SW 1271 (cell line): ENCODE measurements around the gene NWD2.
"Not testable (repeated sequence)": the region's sequence is repeated elsewhere in the genome, so short reads cannot be mapped to it uniquely, and the experiment has no call there.

Experiments
- DNase-seq, 2 experiments: peaks; one replicate each; lab custom pipeline; 2025; lab: John Stamatoyannopoulos, UW

Gene NWD2

DNA sequence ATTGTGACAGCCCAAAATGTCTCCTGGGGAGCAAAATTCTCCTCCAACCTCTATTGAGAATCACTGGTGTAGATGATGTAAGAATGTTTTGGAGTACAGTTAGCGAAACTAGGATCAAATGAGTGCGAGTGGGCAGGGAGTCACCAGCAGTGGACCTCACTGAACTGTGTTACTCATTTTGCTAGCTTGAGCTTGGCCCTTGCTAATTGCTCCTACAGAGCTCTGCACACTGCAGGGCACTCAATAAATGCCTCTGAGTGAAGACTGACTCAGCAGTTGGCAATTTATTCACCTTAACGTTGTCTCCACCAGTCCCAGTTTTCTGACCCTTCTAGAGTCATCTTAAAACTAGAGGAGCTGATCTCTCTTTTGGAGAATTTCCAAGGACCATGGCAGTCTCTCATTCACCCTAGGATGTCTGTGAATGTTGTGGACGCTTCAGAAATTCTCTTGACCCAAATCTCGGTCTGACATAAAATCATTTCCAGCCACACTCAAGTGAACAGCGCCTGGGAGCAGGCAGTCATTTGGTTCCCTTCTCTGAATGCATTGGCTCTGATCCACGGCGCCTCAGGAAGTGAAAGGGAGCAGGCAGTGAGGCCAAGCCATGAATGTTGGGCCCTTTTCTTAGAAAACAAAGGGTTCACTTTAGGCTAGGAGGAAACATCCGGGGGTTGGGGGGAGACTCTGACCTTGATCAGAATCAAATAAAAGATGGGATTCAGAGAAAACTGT is 148.1 kb downstream of the NWD2 start:
- no peak for DNase-seq

DNA sequence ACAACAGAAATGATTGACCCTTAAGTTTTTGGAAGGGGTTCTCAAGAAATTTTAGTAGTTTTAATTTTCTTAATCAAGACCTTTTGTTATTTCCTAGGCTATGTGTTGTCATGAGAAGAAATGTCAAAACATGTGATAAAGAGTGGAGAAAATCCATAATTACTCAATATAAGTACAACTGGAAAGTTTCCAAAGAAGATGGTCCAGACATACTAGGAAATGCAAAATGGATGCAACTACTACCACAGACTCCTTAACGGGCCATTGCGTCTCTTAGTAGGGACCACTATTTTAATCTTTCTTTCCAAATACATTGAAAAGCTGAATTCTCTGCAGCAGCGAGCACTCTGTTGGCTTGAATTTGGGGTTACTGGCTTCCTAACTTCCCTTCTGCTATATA is 148.8 kb downstream of the NWD2 start:
- no peak for DNase-seq

GRCh38 chr4:37393889-37394288 is 149.3 kb downstream of the NWD2 start:
- no peak for DNase-seq

DNA sequence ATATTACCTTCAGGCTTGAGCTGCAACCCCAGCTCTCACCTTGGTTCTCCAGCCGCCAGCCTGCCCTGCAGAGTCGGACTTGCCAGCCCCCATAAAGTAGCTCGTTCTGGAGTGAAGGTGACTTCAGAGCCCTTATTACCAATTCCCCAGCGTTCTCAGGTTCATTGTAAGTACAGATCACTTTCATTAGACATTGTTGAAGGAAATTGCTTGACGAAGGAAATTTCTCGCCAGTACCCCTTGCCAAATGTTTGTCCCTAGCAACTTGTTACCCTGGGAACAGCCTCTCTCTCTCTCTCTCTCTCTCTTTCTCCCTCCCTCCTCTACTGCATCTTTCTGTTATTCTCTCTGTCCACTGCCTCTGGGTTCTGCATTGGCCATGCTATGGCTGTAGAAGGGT is 153.0 kb downstream of the NWD2 start:
- DNase-seq = no peak

DNA sequence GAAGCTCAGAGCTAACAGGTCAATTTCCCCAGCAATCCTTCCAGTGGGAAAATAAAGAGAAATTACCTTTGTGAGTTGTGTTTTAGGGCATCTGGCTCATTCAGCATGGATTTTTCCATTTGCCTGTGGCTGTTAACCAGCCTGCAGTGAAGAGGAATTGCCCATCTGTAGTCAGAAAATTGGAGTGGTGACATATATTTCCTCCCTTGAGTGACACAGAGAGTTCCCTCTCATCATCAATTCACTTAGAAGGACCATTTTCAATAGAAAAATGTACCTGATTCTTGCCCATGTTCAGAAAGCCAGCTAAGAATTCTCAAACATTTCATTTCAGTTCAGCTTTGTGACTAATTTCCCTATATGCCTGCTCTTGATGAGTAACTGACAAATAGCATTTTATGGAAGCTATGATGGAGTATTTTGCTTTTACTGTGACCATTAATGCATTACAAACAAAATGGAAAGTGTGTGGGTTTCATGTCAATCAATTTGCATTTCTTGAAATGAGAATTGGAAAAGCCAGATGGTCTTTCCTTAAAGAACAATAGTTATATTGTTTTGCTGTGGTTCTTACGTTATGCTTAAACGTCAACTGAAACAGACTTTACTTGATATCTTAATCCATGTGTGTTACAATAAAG is 155.8 kb downstream of the NWD2 start:
- no peak for DNase-seq

DNA sequence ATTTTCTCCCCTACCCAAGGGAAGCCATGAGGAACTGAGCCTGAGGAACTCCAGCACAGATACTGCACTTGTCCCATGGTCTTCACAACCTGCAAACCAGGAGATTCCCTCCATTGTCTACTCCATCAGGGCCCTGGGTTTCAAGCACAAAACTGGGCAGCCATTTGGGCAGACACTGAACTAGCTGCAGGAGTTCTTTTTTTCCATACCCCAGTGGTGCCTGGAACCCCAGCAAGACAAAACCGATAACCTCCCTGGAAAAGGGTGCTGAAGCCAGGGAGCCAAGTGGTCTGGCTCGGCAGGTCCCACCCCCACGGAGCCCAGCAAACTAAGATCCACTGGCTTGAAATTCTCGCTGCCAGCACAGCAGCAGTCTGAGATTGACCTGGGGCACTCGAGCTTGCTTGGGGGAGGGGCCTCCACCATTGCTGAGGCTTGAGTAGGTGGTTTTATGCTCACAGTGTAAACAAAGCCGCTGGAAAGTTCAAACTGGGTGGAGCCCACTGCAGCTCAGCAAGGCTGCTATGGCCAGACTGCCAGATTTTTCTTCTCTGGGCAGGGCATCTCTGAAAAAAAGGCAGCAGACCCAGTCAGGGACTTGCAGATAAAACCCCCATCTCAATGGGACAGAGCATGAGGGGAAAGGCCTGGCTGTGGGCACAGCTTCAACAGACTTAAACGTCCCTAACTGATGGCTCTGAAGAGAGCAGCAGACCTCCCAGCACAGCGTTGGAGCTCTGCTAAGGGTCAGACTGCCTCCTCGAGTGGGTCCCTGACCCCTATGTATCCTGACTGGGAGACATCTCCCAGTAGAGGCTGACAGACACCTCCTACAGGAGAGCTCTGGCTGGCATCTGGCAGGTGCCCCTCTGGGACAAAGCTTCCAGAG is 163.6 kb downstream of the NWD2 start:
- DNase-seq = not testable (repeated sequence)

DNA sequence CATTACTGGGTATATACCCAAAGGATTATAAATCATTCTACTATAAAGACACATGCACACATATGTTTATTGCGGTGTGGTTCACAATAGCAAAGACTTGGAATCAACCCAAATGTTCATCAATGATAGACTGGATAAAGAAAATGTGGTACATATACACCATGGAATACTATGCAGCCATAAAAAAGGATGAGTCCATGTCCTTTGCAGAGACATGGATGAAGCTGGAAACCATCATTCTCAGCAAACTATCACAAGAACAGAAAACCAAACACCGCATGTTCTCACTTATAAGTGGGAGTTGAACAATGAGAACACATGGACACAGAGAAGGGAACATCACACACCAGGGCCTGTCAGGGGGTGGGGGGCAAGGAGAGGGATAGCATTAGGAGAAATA is 169.1 kb downstream of the NWD2 start:
- DNase-seq = not testable (repeated sequence)

- no peak for DNase-seq
Measured at GRCh38 chr4:37415845-37416369, 171.4 kb downstream of the NWD2 start.

GRCh38 chr4:37421614-37422013 is 177.1 kb downstream of the NWD2 start:
- no peak for DNase-seq

DNA sequence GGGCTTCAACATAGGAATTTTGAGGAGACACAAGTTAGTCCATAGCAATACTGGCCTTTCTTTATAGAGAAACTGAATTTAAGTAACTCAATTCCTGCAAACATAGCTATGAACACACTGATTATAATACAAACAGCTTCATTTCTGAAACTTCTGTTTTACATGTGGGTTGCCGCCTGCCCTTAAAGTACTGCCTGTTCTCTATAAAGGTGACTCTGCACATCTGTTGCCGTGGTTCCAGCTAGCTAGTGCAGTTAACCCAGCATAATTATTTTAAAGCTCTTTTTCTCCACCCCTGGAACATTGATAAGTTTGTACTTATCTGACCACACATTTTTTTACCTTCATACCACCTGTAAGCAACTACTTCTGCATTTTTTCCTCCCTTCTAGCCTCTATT is 177.6 kb downstream of the NWD2 start:
- no peak for DNase-seq

DNA sequence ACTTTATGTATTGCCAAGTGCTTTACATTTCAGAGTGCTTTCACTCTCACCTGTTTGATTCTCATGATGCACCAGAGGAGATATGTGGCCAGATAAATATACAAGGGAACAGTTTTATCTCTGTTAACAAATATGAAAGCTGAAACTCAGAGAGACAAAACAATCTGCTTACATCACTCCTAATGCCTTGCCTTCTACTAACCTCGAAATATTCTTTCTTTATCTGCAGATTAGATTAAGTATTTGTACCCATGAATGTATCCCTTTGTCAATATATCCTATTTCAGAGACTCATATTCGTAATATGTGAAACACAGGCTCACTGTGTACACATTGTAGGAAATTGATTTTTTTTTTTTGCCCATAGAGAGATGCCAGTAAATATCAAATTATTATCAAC is 178.1 kb downstream of the NWD2 start:
- no peak for DNase-seq

GRCh38 chr4:37423310-37423709 is 178.8 kb downstream of the NWD2 start:
- DNase-seq = no peak

DNA sequence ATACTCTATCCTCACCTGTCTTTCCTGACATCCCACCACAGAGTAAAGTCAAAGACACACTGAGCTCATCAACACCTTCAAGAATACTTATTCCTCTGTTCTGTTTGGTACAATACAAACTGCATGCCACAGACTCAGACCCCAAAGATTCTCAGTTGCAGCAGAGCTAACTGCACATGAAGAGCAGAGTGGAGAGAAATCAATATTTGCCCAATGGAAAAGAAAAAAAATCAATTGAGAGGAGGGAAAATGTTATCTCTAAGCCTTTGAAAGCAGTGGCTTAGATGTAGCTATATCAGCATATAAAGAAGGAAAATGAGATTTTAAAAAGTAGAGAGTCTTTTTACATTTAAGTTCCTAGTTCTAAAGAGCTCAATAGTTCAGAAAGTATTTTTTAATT is 180.2 kb downstream of the NWD2 start:
- DNase-seq = no peak

GRCh38 chr4:37425857-37426256 is 181.3 kb downstream of the NWD2 start:
- DNase-seq = no peak

- no peak for DNase-seq
Measured at GRCh38 chr4:37427193-37427592, 182.7 kb downstream of the NWD2 start.

GRCh38 chr4:37429906-37430305 is 185.4 kb downstream of the NWD2 start:
- no peak for DNase-seq

DNA sequence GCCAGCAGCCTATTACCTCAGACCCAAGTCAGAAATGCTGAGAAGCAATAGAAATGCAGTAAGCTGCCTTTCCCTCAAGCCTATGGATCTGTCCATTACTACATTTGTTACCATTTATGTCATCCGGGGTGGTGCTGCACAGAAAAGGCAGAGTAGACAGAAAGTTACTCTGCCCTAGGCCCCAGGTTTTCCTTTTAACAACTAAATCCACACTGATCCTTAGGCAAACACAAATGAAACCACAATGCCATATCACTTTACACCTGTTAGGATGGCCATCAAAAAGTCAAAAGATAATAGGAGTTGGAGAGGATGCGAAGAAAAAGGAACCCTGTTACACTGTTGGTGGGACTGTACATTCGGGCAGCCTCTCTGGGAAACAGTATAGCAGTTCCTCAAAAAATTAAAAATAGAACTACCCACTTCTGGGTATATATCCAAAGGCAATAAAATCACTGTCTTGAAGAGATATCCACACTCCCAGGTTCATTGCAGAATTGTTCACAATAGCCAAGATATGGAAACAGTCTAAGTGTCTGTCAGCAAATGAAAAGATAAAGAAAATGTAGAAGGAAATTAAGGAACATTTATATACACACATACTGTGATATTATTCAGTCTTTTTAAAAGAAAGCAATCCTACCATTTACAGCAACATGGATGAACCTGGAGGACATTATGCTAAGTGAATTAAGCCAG is 186.3 kb downstream of the NWD2 start:
- DNase-seq = no peak

- no peak for DNase-seq
Measured at GRCh38 chr4:37431417-37431743, 186.8 kb downstream of the NWD2 start.

GRCh38 chr4:37434469-37434868 is 189.9 kb downstream of the NWD2 start:
- DNase-seq = no peak

DNA sequence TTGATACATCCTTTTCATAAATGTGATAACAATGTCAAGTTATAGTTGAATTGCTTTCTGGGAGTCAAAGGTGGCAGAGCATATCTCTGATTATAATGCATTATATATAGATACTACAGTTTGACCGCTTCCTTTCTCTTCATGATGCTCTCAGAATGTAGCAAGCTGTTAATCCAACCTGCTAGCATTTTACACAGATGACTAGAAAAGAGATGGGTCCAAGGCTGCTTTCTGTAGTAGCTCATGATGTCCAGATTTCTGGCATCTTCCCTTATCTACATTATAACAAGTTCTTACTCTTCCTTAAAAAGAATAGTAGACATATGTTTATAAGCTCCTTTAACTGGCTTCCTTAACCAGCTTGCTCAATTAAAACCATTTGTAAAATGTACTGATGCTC is 192.0 kb downstream of the NWD2 start:
- no peak for DNase-seq

- DNase-seq = no peak
Measured at GRCh38 chr4:37437163-37437562, 192.6 kb downstream of the NWD2 start.
